HG02610 (cell line): ENCODE measurements around the gene SLC16A1.
A peak's percentile ranks its signal among the peaks of the same experiment; 100 is the strongest.
"Not testable (repeated sequence)": the region's sequence is repeated elsewhere in the genome, so short reads cannot be mapped to it uniquely, and the experiment has no call there.

ENCODE experiments used
- ATAC-seq: cut with Tn5 transposase; IDR thresholded peaks from one replicate; pipeline ENCODE4 v1.9.1; 2021; ENCODE audit warnings: mild to moderate bottlenecking, moderate library complexity; ENCODE audit not compliant: unreplicated experiment

SLC16A1 gene

GRCh38 chr1:112971006-112971405, 15.0 kb upstream of the SLC16A1 start:
- ATAC-seq: no peak

GRCh38 chr1:112964347-112964746, 8.4 kb upstream of the SLC16A1 start:
- no peak for ATAC-seq

- no peak for ATAC-seq
Measured at GRCh38 chr1:112961072-112961471, 5.1 kb upstream of the SLC16A1 start.

GRCh38 chr1:112960384-112960783, 4.4 kb upstream of the SLC16A1 start:
- ATAC-seq: no peak

GRCh38 chr1:112958236-112958635, 2.2 kb upstream of the SLC16A1 start:
- ATAC-seq: not testable (repeated sequence)

GRCh38 chr1:112957133-112957812, 1.3 kb upstream of the SLC16A1 start:
- peak; percentile 53 for ATAC-seq

GRCh38 chr1:112956544-112957132, 642 bp upstream of the SLC16A1 start:
- ATAC-seq: peak; percentile 12

GRCh38 chr1:112954945-112955772, 837 bp downstream of the SLC16A1 start:
- peak; percentile 16 for ATAC-seq

- no peak for ATAC-seq
Measured at GRCh38 chr1:112954017-112954650, 1.9 kb downstream of the SLC16A1 start.

- no peak for ATAC-seq
Measured at GRCh38 chr1:112950426-112950825, 5.6 kb downstream of the SLC16A1 start.

- ATAC-seq: no peak
Measured at GRCh38 chr1:112946683-112947082, 9.3 kb downstream of the SLC16A1 start.

GRCh38 chr1:112939810-112940209, 16.2 kb downstream of the SLC16A1 start:
- no peak for ATAC-seq

- no peak for ATAC-seq
Measured at GRCh38 chr1:112938210-112938609, 17.8 kb downstream of the SLC16A1 start.

- ATAC-seq: no peak
Measured at GRCh38 chr1:112937495-112937894, 18.5 kb downstream of the SLC16A1 start.

GRCh38 chr1:112937070-112937469, 18.9 kb downstream of the SLC16A1 start:
- no peak for ATAC-seq

GRCh38 chr1:112935461-112936111, 20.4 kb downstream of the SLC16A1 start:
- ATAC-seq: no peak

GRCh38 chr1:112934577-112934976, 21.4 kb downstream of the SLC16A1 start:
- no peak for ATAC-seq

GRCh38 chr1:112933820-112934571, 22.0 kb downstream of the SLC16A1 start:
- ATAC-seq: no peak

GRCh38 chr1:112929979-112930378, 26.0 kb downstream of the SLC16A1 start:
- ATAC-seq: no peak

- ATAC-seq: no peak
Measured at GRCh38 chr1:112927462-112927990, 28.5 kb downstream of the SLC16A1 start.
